DND-41 (cell line): ENCODE data around the gene ETV1.

Experiments used
- EZH2 ChIP-seq: IDR thresholded peaks from 3 replicates; pipeline ENCODE4 v1.6.1; 2012; ENCODE audit warnings: borderline replicate concordance, low read depth, mild to moderate bottlenecking, moderate library complexity, low read length, inconsistent platforms; ENCODE audit not compliant: severe bottlenecking
- TF ChIP-seq, protein P1 (sequence below): IDR thresholded peaks from 2 replicates; pipeline ENCODE4 v1.5.1; 2012; ENCODE audit warnings: borderline replicate concordance, low read length, moderate library complexity, mild to moderate bottlenecking; ENCODE audit not compliant: poor library complexity, severe bottlenecking; ENCODE audit errors: extremely low read depth

DNA sequence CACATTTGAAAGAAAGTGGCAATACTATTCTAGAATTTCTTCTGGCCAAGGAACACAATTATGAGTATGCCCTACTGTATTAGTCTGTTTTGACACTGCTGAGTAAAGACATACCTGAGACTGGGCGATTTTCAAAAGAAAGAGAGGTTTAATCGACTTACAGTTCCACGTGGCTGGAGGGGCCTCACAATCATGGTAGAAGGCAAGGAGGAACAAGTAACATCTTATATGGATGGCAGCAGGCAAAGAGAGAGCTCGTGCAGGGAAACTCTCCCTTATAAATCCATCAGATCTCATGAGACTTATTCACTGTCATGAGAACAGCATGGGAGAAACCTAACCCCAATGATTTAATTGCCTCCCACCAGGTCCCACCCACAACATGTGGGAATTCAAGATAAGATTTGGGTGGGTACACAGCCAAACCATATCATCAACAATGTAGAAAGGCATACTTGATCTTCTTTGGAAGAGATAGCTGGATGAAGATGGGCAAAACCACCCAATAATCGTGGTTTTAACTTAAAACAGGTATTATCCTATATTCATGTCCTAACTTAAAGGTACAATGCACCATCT, 113.9 kb downstream of the ETV1 start:
- no peak for TF ChIP-seq EZH2
- TF ChIP-seq, protein P1, sequence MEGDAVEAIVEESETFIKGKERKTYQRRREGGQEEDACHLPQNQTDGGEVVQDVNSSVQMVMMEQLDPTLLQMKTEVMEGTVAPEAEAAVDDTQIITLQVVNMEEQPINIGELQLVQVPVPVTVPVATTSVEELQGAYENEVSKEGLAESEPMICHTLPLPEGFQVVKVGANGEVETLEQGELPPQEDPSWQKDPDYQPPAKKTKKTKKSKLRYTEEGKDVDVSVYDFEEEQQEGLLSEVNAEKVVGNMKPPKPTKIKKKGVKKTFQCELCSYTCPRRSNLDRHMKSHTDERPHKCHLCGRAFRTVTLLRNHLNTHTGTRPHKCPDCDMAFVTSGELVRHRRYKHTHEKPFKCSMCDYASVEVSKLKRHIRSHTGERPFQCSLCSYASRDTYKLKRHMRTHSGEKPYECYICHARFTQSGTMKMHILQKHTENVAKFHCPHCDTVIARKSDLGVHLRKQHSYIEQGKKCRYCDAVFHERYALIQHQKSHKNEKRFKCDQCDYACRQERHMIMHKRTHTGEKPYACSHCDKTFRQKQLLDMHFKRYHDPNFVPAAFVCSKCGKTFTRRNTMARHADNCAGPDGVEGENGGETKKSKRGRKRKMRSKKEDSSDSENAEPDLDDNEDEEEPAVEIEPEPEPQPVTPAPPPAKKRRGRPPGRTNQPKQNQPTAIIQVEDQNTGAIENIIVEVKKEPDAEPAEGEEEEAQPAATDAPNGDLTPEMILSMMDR, result no peak
